Neural cell (in vitro differentiated cells): Measurements from ENCODE around the gene CAPN7. TPM values are rescaled to one million over a fixed set of nuclear protein-coding genes. Genes with fewer than 3 reads are reported as not detected.

Experiments
- H2AFZ ChIP-seq: fragments of 200-600, 300-800 bp; sonication (generic), shearing (Covaris generic); 2 replicates; pipeline ENCODE4 v1.6.0; 2014; ENCODE audit warnings: low read depth, mild to moderate bottlenecking, antibody characterized with exemption, low read length, moderate library complexity
- H3F3A ChIP-seq: fragments of 200-600 bp; shearing (Covaris generic); 2 replicates; pipeline ENCODE4 v1.6.1; 2016; ENCODE audit warnings: mild to moderate bottlenecking, moderate library complexity, mixed read lengths, antibody characterized with exemption, low read length; ENCODE audit not compliant: insufficient read depth, poor library complexity, severe bottlenecking
- H3K27ac ChIP-seq: fragments of 200-600, 300-800 bp; sonication (generic), shearing (Covaris generic); 2 replicates; pipeline ENCODE4 v1.5.1; 2014; ENCODE audit warnings: mild to moderate bottlenecking, low read length, moderate library complexity
- H3K27me3 ChIP-seq: fragments of 300-800, 200-600 bp; sonication (generic), shearing (Covaris generic); 2 replicates; pipeline ENCODE4 v1.6.0; 2014; ENCODE audit warnings: mild to moderate bottlenecking, low read depth, low read length, moderate library complexity; ENCODE audit not compliant: insufficient read depth
- H3K36me3 ChIP-seq: fragments of 300-800, 200-600 bp; sonication (generic), shearing (Covaris generic); 2 replicates; pipeline ENCODE4 v1.5.1; 2014; ENCODE audit warnings: mild to moderate bottlenecking, antibody characterized with exemption, low read length, moderate library complexity; ENCODE audit not compliant: insufficient read depth
- H3K4me2 ChIP-seq: fragments of 300-800, 200-600 bp; sonication (generic), shearing (Covaris generic); 2 replicates; pipeline ENCODE4 v1.6.0; 2014; ENCODE audit warnings: mild to moderate bottlenecking, low read length
- H3K4me3 ChIP-seq: fragments of 300-800, 200-600 bp; sonication (generic), shearing (Covaris generic); 2 replicates; pipeline ENCODE4 v1.5.1; 2014; ENCODE audit warnings: mild to moderate bottlenecking, low read length, moderate library complexity
- H3K79me2 ChIP-seq: fragments of 200-600 bp; shearing (Covaris generic); replicated peaks from 2 replicates; pipeline ENCODE4 v1.6.0; 2014; ENCODE audit warnings: mild to moderate bottlenecking, low read length, moderate library complexity; ENCODE audit not compliant: insufficient read depth
- H3K9ac ChIP-seq: fragments of 300-800, 200-600 bp; sonication (generic), shearing (Covaris generic); 2 replicates; pipeline ENCODE4 v1.6.1; 2016; ENCODE audit warnings: mild to moderate bottlenecking, low read length, mixed read lengths
- H3K9me2 ChIP-seq: fragments of 200-600 bp; shearing (Covaris generic); 2 replicates; pipeline ENCODE4 v1.6.1; 2016; ENCODE audit warnings: mild to moderate bottlenecking, low read length, mixed read lengths; ENCODE audit not compliant: insufficient read depth
- H3K9me3 ChIP-seq: fragments of 200-600, 300-800 bp; sonication (generic), shearing (Covaris generic); 2 replicates; pipeline ENCODE4 v1.6.1; 2016; ENCODE audit warnings: mild to moderate bottlenecking, mixed run types, low read length, moderate library complexity, mixed read lengths
- H4K20me1 ChIP-seq: fragments of 200-600 bp; shearing (Covaris generic); 2 replicates; pipeline ENCODE4 v1.6.1; 2016; ENCODE audit warnings: mild to moderate bottlenecking, mixed run types; ENCODE audit not compliant: insufficient read depth
- EP300 ChIP-seq: fragments of 450-650 bp; conservative IDR thresholded peaks from 2 replicates; pipeline ENCODE4 v1.6.1; 2014; ENCODE audit warnings: antibody characterized with exemption, mild to moderate bottlenecking, moderate library complexity; ENCODE audit not compliant: poor library complexity, severe bottlenecking
- EZH2 ChIP-seq: fragments of 200-600, 300-800 bp; shearing (Covaris generic), sonication (generic); IDR thresholded peaks from 2 replicates; pipeline ENCODE4 v1.6.1; 2014; ENCODE audit warnings: antibody characterized with exemption, low read length, borderline replicate concordance, mild to moderate bottlenecking; ENCODE audit not compliant: insufficient read depth, poor library complexity, severe bottlenecking
- MXI1 ChIP-seq: fragments of 450-650 bp; conservative IDR thresholded peaks from 2 replicates; pipeline ENCODE4 v1.6.1; 2014; ENCODE audit warnings: antibody characterized with exemption, mild to moderate bottlenecking; ENCODE audit not compliant: poor library complexity, severe bottlenecking
- POLR2AphosphoS5 ChIP-seq: IDR thresholded peaks from 2 replicates; pipeline ENCODE4 v1.6.1; 2012
- RAD21 ChIP-seq: fragments of 450-650 bp; conservative IDR thresholded peaks from 2 replicates; pipeline ENCODE4 v1.6.1; 2014; ENCODE audit warnings: antibody characterized with exemption, mild to moderate bottlenecking, moderate library complexity
- SMC3 ChIP-seq: fragments of 450-650 bp; conservative IDR thresholded peaks from 2 replicates; pipeline ENCODE4 v1.6.1; 2014; ENCODE audit warnings: antibody characterized with exemption, mild to moderate bottlenecking, moderate library complexity; ENCODE audit not compliant: poor library complexity
- TAF1 ChIP-seq: IDR thresholded peaks from 2 replicates; pipeline ENCODE4 v1.6.1; 2012; ENCODE audit warnings: low read depth
- polyA plus RNA-seq: library from polyadenylated mRNA; depleted of rRNA; stranded (reverse); fragments of >200 nt; gene quantifications from 2 replicates; pipeline ENCODE4 v1.2.3, GENCODE V29; 2014
- TF ChIP-seq, protein P1 (sequence below): IDR thresholded peaks from 2 replicates; pipeline ENCODE4 v1.6.1; 2012; ENCODE audit warnings: borderline replicate concordance
- TF ChIP-seq, protein P2 (sequence below): fragments of 450-650 bp; IDR thresholded peaks from 2 replicates; pipeline ENCODE4 v1.5.1; 2014; ENCODE audit warnings: antibody characterized with exemption, mild to moderate bottlenecking, moderate library complexity; ENCODE audit not compliant: poor library complexity, severe bottlenecking

The CAPN7 gene
- polyA plus RNA-seq, 1 donor from 2014 or later = 60.9 TPM

DNA sequence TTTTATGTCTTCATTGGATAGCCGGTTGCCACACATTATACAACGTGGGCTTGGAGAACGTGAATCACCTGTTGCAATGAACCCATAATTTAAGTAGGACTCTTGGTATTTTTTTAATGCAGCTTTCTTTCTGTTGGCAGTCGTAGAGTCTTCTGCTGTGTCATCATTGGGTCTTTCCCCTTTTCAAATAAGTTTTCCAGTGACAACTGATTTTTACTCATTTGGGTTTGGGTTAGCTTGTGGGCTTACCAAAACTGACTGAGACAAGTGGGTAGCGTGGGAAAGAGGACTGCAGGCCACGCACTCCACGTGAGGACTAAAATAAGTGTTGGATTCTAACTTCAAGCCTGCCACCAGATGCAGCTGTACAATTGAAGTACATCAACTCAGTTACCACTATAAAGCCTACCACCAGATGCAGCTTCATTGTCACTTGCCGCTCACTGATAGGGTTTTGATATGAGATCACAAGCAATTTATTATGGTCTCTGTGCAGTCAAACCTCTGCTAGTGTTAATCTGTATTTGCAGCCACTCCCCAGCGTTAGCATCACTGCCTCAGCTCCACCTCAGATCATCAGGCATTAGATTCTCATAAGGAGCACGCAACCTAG, 6.4 kb upstream of the CAPN7 start:
- no peaks in the 10 kb centered on the region for H3K9me2 ChIP-seq
- no peak overlapping the region for H3K4me2 ChIP-seq
- H3F3A ChIP-seq = no peaks in the 10 kb centered on the region
- H3K9me3 ChIP-seq = no peaks in the 10 kb centered on the region
- H3K4me3 ChIP-seq = no peak overlapping the region
- no peak overlapping the region for H3K27ac ChIP-seq
- H3K27me3 ChIP-seq = no peaks in the 10 kb centered on the region
- H2AFZ ChIP-seq = no peak overlapping the region
- H4K20me1 ChIP-seq = no peaks in the 10 kb centered on the region
- TF ChIP-seq EZH2 (no peak), MXI1 (no peak), EP300 (no peak), POLR2AphosphoS5 (no peak), SMC3 (no peak), TAF1 (no peak), RAD21 (no peak)
- TF ChIP-seq, protein P1, sequence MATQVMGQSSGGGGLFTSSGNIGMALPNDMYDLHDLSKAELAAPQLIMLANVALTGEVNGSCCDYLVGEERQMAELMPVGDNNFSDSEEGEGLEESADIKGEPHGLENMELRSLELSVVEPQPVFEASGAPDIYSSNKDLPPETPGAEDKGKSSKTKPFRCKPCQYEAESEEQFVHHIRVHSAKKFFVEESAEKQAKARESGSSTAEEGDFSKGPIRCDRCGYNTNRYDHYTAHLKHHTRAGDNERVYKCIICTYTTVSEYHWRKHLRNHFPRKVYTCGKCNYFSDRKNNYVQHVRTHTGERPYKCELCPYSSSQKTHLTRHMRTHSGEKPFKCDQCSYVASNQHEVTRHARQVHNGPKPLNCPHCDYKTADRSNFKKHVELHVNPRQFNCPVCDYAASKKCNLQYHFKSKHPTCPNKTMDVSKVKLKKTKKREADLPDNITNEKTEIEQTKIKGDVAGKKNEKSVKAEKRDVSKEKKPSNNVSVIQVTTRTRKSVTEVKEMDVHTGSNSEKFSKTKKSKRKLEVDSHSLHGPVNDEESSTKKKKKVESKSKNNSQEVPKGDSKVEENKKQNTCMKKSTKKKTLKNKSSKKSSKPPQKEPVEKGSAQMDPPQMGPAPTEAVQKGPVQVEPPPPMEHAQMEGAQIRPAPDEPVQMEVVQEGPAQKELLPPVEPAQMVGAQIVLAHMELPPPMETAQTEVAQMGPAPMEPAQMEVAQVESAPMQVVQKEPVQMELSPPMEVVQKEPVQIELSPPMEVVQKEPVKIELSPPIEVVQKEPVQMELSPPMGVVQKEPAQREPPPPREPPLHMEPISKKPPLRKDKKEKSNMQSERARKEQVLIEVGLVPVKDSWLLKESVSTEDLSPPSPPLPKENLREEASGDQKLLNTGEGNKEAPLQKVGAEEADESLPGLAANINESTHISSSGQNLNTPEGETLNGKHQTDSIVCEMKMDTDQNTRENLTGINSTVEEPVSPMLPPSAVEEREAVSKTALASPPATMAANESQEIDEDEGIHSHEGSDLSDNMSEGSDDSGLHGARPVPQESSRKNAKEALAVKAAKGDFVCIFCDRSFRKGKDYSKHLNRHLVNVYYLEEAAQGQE = no peak
- TF ChIP-seq, protein P2, sequence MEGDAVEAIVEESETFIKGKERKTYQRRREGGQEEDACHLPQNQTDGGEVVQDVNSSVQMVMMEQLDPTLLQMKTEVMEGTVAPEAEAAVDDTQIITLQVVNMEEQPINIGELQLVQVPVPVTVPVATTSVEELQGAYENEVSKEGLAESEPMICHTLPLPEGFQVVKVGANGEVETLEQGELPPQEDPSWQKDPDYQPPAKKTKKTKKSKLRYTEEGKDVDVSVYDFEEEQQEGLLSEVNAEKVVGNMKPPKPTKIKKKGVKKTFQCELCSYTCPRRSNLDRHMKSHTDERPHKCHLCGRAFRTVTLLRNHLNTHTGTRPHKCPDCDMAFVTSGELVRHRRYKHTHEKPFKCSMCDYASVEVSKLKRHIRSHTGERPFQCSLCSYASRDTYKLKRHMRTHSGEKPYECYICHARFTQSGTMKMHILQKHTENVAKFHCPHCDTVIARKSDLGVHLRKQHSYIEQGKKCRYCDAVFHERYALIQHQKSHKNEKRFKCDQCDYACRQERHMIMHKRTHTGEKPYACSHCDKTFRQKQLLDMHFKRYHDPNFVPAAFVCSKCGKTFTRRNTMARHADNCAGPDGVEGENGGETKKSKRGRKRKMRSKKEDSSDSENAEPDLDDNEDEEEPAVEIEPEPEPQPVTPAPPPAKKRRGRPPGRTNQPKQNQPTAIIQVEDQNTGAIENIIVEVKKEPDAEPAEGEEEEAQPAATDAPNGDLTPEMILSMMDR = no peak
- no peak overlapping the region for H3K9ac ChIP-seq
- H3K79me2 ChIP-seq = no peaks in the 10 kb centered on the region
- no peaks in the 10 kb centered on the region for H3K36me3 ChIP-seq

DNA sequence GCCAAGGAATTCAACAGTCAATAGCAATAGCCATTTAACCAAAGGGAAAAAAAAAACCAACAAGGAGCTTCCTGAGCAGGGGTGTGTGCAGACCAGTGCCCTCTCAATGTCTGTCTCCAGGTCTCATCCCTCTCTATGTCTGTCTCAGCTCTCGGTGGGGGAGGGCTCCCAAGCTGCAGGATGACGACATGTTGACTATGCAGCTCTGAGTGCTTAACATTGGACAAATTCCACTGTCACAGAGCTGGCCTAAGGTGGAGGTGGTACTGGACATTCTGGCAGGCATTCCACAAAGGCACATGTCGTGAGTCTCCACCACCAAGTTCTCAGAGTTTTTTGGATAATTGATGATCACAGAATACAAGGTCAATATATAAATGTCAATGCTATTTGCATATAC, 2.0 kb upstream of the CAPN7 start:
- TF ChIP-seq, protein P1 = no peak
- TF ChIP-seq EZH2 = no peak
- TF ChIP-seq SMC3 = no peak
- no peak for TF ChIP-seq RAD21
- TF ChIP-seq, protein P2 = no peak
- TF ChIP-seq POLR2AphosphoS5 = no peak
- no peak for TF ChIP-seq MXI1
- TF ChIP-seq EP300 = no peak
- no peak for TF ChIP-seq TAF1
- no peak overlapping the region for H2AFZ ChIP-seq

More for the DNA sequence above, 2.0 kb upstream of the CAPN7 start:
- Histone ChIP-seq H3K4me2 (no peak overlapping the region), H3F3A (no peaks in the 10 kb centered on the region), H3K27ac (no peak overlapping the region), H3K27me3 (no peaks in the 10 kb centered on the region), H3K79me2 (peaks cover 14% of the 10 kb centered on the region), H4K20me1 (no peaks in the 10 kb centered on the region), H3K9ac (no peak overlapping the region), H3K9me3 (no peaks in the 10 kb centered on the region), H3K36me3 (no peaks in the 10 kb centered on the region), H3K4me3 (no peak overlapping the region), H3K9me2 (no peaks in the 10 kb centered on the region)
